ENCODE data around the gene POLR3C.
A peak's percentile ranks its signal among the peaks of the same experiment; 100 is the strongest.

The POLR3C gene

DNA sequence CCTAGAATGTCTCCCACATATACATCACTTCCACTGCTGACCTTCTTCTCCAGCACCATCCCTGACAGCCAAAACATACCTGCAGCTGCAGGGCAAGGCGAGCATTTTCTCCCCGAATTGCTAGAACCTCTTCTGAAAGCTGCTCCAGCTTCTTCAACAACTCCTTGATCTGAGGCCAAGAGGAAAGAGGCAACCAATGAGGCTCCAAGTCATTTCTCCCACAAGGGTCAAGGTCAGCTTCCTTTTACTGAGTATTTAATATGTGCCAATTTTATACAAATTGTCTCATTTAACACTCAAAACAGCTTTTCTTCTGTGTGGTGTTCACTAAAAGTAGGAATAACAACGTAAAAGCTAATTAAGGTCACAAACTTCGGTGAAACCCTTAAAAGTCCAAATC is 44.2 kb downstream of the POLR3C start:
- ATAC-seq (ENCODE audit: low read depth) (no peak), DNase-seq (ENCODE audit: low spot score) (no peak)
- no peaks in the 10 kb centered on the region for H3K36me3 ChIP-seq (ENCODE audit: low read depth)
- TF ChIP-seq, protein P1, sequence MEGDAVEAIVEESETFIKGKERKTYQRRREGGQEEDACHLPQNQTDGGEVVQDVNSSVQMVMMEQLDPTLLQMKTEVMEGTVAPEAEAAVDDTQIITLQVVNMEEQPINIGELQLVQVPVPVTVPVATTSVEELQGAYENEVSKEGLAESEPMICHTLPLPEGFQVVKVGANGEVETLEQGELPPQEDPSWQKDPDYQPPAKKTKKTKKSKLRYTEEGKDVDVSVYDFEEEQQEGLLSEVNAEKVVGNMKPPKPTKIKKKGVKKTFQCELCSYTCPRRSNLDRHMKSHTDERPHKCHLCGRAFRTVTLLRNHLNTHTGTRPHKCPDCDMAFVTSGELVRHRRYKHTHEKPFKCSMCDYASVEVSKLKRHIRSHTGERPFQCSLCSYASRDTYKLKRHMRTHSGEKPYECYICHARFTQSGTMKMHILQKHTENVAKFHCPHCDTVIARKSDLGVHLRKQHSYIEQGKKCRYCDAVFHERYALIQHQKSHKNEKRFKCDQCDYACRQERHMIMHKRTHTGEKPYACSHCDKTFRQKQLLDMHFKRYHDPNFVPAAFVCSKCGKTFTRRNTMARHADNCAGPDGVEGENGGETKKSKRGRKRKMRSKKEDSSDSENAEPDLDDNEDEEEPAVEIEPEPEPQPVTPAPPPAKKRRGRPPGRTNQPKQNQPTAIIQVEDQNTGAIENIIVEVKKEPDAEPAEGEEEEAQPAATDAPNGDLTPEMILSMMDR (IDR thresholded peaks at IDR 0.05; ENCODE audit: poor library complexity, severe bottlenecking): no peak
- no peaks in the 10 kb centered on the region for H3K4me1 ChIP-seq (ENCODE audit: insufficient read depth, poor library complexity, severe bottlenecking)
- no peaks in the 10 kb centered on the region for H3K9me3 ChIP-seq (ENCODE audit: severe bottlenecking)
- no peaks in the 10 kb centered on the region for H3K27me3 ChIP-seq (ENCODE audit: insufficient read depth, poor library complexity, severe bottlenecking)
- no peak overlapping the region for H3K27ac ChIP-seq (ENCODE audit: poor library complexity, severe bottlenecking)
- H3K4me3 ChIP-seq (ENCODE audit: severe bottlenecking): no peak overlapping the region

DNA sequence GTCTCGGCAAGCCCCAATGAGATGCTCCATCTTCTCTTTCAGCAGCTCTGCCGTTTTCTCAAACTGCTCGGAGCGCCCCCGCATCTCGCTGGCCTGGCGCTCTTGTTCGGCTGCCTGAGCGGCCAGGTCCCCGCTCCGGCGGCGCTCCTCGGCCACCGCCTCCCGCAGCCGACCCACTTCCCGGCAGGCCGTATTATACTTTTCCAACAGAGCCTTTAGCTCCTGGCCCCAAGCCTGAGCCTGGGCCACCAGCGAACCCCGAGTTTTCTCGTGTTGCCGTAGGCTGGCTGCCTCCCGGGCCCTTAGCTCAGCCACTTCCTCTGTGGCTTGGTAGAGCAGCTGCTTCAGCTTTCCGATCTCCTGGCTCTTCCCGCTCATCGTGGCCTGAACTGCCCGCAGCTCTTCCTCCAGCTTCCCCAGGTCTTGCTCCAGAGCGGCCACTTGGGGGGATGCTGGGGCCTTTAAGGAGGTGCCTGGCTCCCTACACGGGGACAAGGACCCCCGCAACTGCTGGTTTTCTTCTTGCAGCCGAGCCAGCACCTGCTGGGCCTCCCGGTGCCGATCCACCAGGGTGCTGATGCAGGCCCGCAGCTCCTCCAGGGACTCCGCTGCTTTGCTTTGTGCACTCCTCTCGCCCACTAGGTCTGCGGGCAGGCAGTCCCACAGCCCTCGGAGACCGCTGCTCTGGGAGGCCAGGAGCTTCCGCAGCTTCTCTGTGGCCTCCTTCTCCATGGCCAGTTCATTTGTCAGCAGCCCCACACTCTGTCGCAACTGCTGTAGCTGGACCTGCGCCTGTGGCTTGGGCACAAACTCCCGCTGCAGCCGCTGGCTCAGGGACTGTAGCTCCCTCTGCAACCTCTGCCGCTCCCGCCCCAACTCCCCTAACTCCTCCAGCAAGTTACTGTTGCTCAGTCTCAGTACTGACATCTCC is 48.3 kb downstream of the POLR3C start:
- H3K4me3 ChIP-seq (ENCODE audit: severe bottlenecking): no peak overlapping the region
- no peak overlapping the region for H3K27ac ChIP-seq (ENCODE audit: poor library complexity, severe bottlenecking)
- no peaks in the 10 kb centered on the region for H3K27me3 ChIP-seq (ENCODE audit: insufficient read depth, poor library complexity, severe bottlenecking)
- no peaks in the 10 kb centered on the region for H3K4me1 ChIP-seq (ENCODE audit: insufficient read depth, poor library complexity, severe bottlenecking)
- no peaks in the 10 kb centered on the region for H3K9me3 ChIP-seq (ENCODE audit: severe bottlenecking)
- DNase-seq (ENCODE audit: low spot score) (no peak), ATAC-seq (ENCODE audit: low read depth) (peak; percentile 49; the same call in 2 of the 3 replicates)
- H3K36me3 ChIP-seq (ENCODE audit: low read depth): no peaks in the 10 kb centered on the region
- TF ChIP-seq, protein P1 (IDR thresholded peaks at IDR 0.05; ENCODE audit: poor library complexity, severe bottlenecking): no peak

DNA sequence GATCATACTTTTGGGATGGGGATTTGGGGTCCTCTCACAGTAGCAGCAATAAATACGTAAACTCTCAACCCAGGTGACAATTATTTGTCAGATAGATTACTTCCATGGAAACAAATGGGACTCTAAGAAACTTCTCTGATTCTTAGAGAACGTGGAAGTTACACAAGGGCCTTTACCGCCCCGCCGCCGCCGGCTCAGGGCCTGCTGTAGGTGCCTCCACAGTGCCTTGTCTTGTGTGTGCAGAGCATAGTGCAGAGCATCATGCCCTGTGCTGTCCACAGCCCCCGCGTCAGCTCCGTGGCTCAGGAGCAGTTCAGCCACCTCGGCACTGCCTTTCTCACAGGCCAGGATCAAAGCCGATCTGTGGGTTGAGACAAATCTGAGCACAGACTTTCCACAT is 50.6 kb downstream of the POLR3C start:
- Histone ChIP-seq H3K9me3 (ENCODE audit: severe bottlenecking) (no peaks in the 10 kb centered on the region), H3K4me3 (ENCODE audit: severe bottlenecking) (no peak overlapping the region), H3K27me3 (ENCODE audit: insufficient read depth, poor library complexity, severe bottlenecking) (no peaks in the 10 kb centered on the region), H3K27ac (ENCODE audit: poor library complexity, severe bottlenecking) (no peak overlapping the region), H3K36me3 (ENCODE audit: low read depth) (no peaks in the 10 kb centered on the region), H3K4me1 (ENCODE audit: insufficient read depth, poor library complexity, severe bottlenecking) (peaks cover 6% of the 10 kb centered on the region)
- no peak for ATAC-seq (ENCODE audit: low read depth)
- TF ChIP-seq, protein P1 (IDR thresholded peaks at IDR 0.05; ENCODE audit: poor library complexity, severe bottlenecking): no peak
- DNase-seq (ENCODE audit: low spot score): no peak

DNA sequence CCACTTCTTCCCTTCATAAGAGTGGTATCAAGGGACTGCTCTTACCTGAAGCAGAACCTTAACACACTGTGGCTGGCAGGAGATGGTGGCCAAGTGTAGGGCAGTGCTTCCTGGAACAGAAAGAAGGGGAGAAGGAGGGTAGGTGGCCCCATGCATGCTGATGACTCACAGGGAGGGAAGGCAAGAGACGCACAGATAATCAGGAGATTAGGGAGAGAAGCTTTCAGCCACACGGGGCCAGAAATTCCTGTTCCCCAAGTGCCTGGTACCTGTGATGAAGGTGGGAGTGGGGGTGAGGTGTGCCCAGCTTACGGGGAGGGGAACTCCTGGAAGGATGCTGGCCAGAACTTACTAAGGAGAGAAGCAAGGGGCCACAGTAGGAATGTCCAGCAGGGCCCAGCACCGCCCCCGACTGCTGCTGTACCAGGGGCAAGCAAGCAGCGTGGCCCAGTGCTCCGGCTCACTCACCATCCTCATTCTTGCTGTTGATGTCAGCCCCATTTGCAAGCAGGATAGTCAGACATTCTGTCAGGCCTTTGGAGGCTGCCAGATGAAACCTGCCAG is 54.0 kb downstream of the POLR3C start:
- Histone ChIP-seq H3K36me3 (ENCODE audit: low read depth) (no peaks in the 10 kb centered on the region), H3K4me3 (ENCODE audit: severe bottlenecking) (no peak overlapping the region), H3K4me1 (ENCODE audit: insufficient read depth, poor library complexity, severe bottlenecking) (peaks cover 6% of the 10 kb centered on the region), H3K27me3 (ENCODE audit: insufficient read depth, poor library complexity, severe bottlenecking) (no peaks in the 10 kb centered on the region), H3K27ac (ENCODE audit: poor library complexity, severe bottlenecking) (no peak overlapping the region), H3K9me3 (ENCODE audit: severe bottlenecking) (no peaks in the 10 kb centered on the region)
- ATAC-seq (ENCODE audit: low read depth) (peak; percentile 31; the same call in 2 of the 3 replicates), DNase-seq (ENCODE audit: low spot score) (no peak)
- TF ChIP-seq, protein P1 (IDR thresholded peaks at IDR 0.05; ENCODE audit: poor library complexity, severe bottlenecking): no peak
